Upper lobe of left lung (tissue), 6 donors: ENCODE measurements around the gene EHD2. TPM values are rescaled to one million over a fixed set of nuclear protein-coding genes. Genes with fewer than 3 reads are reported as not detected.
"Not testable (repeated sequence)": the region's sequence is repeated elsewhere in the genome, so short reads cannot be mapped to it uniquely, and the experiment has no call there.

Experiments
- ATAC-seq, 2 donors: fragments of 200-7000 bp; cut with Tn5 transposase; one replicate each; pipeline ENCODE4 v1.9.1; 2022; ENCODE audit warnings: mild to moderate bottlenecking in 2 of 2, moderate library complexity in 2 of 2; ENCODE audit not compliant: low FRiP score in 2 of 2
- DNase-seq, 2 donors: peaks; one replicate each; pipeline ENCODE4 v3.0.0-alpha.2; 2019 to 2020
- H3K27ac ChIP-seq, 4 donors: fragments of 200-600 bp; sonication (generic); one replicate each; pipeline ENCODE4 v1.5.1; 2016 to 2019
- H3K27me3 ChIP-seq, 4 donors: fragments of 200-600 bp; sonication (generic); one replicate each; pipeline ENCODE4 v1.5.1; 2017 to 2019
- H3K36me3 ChIP-seq, 4 donors: fragments of 200-600 bp; sonication (generic); one replicate each; pipeline ENCODE4 v1.5.1; 2016 to 2019
- H3K4me1 ChIP-seq, 4 donors: fragments of 200-600 bp; sonication (generic); one replicate each; pipeline ENCODE4 v1.5.1; 2018 to 2019
- H3K4me3 ChIP-seq, 4 donors: fragments of 200-600 bp; sonication (generic); one replicate each; pipeline ENCODE4 v1.5.1; 2017 to 2019; ENCODE audit warnings: mild to moderate bottlenecking in 2 of 4, moderate library complexity in 1 of 4
- H3K9me3 ChIP-seq, 4 donors: fragments of 200-600 bp; sonication (generic); one replicate each; pipeline ENCODE4 v1.5.1; 2018 to 2019
- EP300 ChIP-seq, 4 donors: sonication (generic); formaldehyde crosslinking; IDR thresholded peaks; one replicate each; pipeline ENCODE4 v1.5.1; 2017; ENCODE audit warnings: antibody characterized with exemption in 4 of 4, control low read depth in 2 of 4
- POLR2A ChIP-seq, 4 donors: fragments of 450-650 bp; IDR thresholded peaks; one replicate each; pipeline ENCODE4 v1.5.1; 2016 to 2017; ENCODE audit warnings: antibody characterized with exemption in 4 of 4, mild to moderate bottlenecking in 2 of 4
- POLR2AphosphoS5 ChIP-seq, 2 donors: sonication (generic); formaldehyde crosslinking; IDR thresholded peaks; one replicate each; pipeline ENCODE4 v1.5.1; 2017; ENCODE audit warnings: antibody characterized with exemption in 2 of 2
- WGBS, 2 donors: methylation state at CpG; one replicate each; pipeline ENCODE4 v1.1.5; 2017 to 2018; 5-methylcytosine and 5-hydroxymethylcytosine counted together
- total RNA-seq, 6 donors: library from RNA; depleted of rRNA in 4 of 6; stranded (reverse); fragments of >200 nt in 4 of 6; gene quantifications; one replicate each; pipeline versions ENCODE4 v1.1.0 to v1.2.1, GENCODE V29; 2016 to 2021
- TF ChIP-seq, protein P1 (sequence below), 6 experiments: fragments of 450-650 bp in 4 of 6; fragments of 200-600 bp in 2 of 6; sonication (generic) in 2 of 6; IDR thresholded peaks; one replicate each; pipeline ENCODE4 v1.5.1; 2016 to 2019; ENCODE audit warnings: antibody characterized with exemption in 6 of 6
- donor health status: DM: no; HTN: no; CAD: no; lungs with moderate emphysema.
- donor health status: DM: no; HTN: yes; CAD: no; lungs with severe emphysema.

Gene EHD2
- total RNA-seq, 6 donors from 2014 or later: 80.7 to 426 (median 181) TPM

DNA sequence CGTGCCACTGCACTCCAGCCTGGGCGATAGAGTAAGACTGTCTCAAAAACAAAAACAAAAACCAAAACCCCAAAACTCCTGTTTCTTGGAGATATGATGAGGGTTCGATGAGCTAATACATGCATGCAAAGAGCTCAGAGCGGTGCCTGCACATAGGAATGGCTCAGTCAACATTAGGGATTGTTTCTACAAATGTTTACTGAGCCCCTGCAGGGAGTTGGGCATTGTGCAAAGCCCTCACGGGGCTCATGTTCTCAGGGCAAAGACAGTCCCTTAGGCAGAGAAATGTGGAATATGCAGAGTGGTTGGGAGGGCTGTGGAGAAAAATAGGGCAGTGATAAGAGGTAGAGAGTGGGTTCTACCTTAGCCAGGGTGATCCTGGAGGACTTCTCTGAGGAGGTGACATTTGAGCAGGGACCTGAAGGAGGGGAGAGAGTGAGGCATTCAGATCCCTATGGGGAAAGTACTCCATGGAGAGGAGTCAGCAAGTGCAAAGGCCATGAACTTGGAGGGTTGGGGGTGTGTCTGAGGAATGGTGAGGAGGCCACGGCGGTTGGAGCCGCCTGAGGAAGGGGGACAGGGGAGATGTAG, 1.5 kb upstream of the EHD2 start:
- ATAC-seq (no peak), DNase-seq (no peak)
- Histone ChIP-seq H3K4me3 (no peak overlapping the region), H3K27me3 (no peaks in the 10 kb centered on the region), H3K36me3 (peaks cover 0 to 7% (median 4%) of the 10 kb centered on the region in 4 donors), H3K9me3 (no peaks in the 10 kb centered on the region), H3K4me1 (peaks cover 15 to 16% (median 16%) of the 10 kb centered on the region in 4 donors), H3K27ac (no peak overlapping the region)
- TF ChIP-seq EP300 (IDR thresholded peaks at IDR 0.05) (no peak), POLR2AphosphoS5 (IDR thresholded peaks at IDR 0.05) (no peak), POLR2A (IDR thresholded peaks at IDR 0.05) (no peak)
- TF ChIP-seq, protein P1, sequence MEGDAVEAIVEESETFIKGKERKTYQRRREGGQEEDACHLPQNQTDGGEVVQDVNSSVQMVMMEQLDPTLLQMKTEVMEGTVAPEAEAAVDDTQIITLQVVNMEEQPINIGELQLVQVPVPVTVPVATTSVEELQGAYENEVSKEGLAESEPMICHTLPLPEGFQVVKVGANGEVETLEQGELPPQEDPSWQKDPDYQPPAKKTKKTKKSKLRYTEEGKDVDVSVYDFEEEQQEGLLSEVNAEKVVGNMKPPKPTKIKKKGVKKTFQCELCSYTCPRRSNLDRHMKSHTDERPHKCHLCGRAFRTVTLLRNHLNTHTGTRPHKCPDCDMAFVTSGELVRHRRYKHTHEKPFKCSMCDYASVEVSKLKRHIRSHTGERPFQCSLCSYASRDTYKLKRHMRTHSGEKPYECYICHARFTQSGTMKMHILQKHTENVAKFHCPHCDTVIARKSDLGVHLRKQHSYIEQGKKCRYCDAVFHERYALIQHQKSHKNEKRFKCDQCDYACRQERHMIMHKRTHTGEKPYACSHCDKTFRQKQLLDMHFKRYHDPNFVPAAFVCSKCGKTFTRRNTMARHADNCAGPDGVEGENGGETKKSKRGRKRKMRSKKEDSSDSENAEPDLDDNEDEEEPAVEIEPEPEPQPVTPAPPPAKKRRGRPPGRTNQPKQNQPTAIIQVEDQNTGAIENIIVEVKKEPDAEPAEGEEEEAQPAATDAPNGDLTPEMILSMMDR (IDR thresholded peaks at IDR 0.05): no peak
- 86 to 92% methylated on average over 8 of the region's 8 CpGs for WGBS, 2 donors

GRCh38 chr19:47714339-47714738, 1.1 kb downstream of the EHD2 start:
- Histone ChIP-seq H3K27ac (peak overlapping the region in 3 of 4 donors; percentile 85 to 94 (median 90)), H3K4me1 (peaks cover 35 to 40% (median 39%) of the 10 kb centered on the region in 4 donors), H3K27me3 (no peaks in the 10 kb centered on the region), H3K36me3 (peaks cover 0 to 25% (median 12%) of the 10 kb centered on the region in 4 donors), H3K9me3 (no peaks in the 10 kb centered on the region), H3K4me3 (peak overlapping the region; percentile 7 to 92 (median 69))
- WGBS, 2 donors: 73 to 74% methylated on average over 4 of the region's 4 CpGs
- no peak for DNase-seq
- ATAC-seq: no peak
- TF ChIP-seq POLR2AphosphoS5 (IDR thresholded peaks at IDR 0.05) (no peak), EP300 (IDR thresholded peaks at IDR 0.05) (no peak), POLR2A (IDR thresholded peaks at IDR 0.05) (no peak)
- TF ChIP-seq, protein P1 (IDR thresholded peaks at IDR 0.05): no peak

DNA sequence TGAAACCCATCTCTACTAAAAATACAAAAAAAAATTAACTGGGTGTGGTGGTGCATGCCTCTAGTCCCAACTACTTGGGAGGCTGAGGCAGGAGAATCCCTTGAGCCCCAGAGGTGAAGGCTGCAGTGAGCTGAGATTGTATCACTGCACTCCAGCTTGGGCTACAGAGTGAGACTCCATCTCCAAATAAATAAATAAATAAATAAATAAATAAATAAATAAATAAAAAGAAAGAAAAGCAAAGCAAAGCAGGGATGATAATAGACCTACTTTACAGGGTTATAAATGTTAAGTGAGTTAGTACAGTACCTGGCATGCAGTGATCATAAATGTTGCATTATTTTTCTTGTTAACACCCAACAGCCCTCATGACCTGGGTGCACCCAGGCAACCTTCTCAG, 1.6 kb downstream of the EHD2 start:
- Histone ChIP-seq H3K36me3 (peaks cover 0 to 25% (median 12%) of the 10 kb centered on the region in 4 donors), H3K4me1 (peaks cover 40 to 46% (median 44%) of the 10 kb centered on the region in 4 donors), H3K27ac (peak overlapping the region in 3 of 4 donors; percentile 85 to 94 (median 90)), H3K4me3 (peak overlapping the region in 3 of 4 donors; percentile 53 to 92 (median 85))
- DNase-seq, H3K9me3 ChIP-seq, H3K27me3 ChIP-seq, ATAC-seq: not testable (repeated sequence)

DNA sequence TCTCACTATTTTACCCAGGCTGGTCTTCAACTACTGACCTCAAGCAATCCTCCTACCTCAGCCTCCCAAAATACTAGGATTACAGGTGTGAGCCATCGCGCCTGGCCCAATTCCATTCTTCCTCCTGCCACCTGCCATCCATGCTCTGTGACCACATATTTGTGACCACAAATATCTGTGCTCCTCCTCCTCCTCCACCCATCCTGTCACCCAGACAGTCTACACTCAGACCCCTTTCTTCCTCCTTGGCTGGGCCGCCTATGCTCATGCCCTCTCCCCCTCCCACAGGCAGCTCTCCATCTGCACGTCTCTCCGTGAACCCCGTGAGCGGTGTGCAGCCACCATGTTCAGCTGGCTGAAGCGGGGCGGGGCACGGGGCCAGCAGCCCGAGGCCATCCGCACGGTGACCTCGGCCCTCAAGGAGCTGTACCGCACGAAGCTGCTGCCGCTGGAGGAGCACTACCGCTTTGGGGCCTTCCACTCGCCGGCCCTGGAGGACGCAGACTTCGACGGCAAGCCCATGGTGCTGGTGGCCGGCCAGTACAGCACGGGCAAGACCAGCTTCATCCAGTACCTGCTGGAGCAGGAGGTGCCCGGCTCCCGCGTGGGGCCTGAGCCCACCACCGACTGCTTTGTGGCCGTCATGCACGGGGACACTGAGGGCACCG, 3.2 kb downstream of the EHD2 start:
- DNase-seq: peak in 1 of 2 donors; percentile 79
- H3K27ac ChIP-seq: peak overlapping the region in 3 of 4 donors; percentile 61 to 89 (median 76)
- H3K4me3 ChIP-seq: peak overlapping the region in 2 of 4 donors; percentile 4 to 28
- H3K4me1 ChIP-seq: peaks cover 50 to 59% (median 54%) of the 10 kb centered on the region in 4 donors
- no peaks in the 10 kb centered on the region for H3K9me3 ChIP-seq
- no peaks in the 10 kb centered on the region for H3K27me3 ChIP-seq
- ATAC-seq: no peak
- WGBS, 2 donors: 77 to 82% methylated on average over 14 to 24 of the region's 32 CpGs
- H3K36me3 ChIP-seq: peaks cover 0 to 30% (median 12%) of the 10 kb centered on the region in 4 donors
- TF ChIP-seq EP300 (IDR thresholded peaks at IDR 0.05) (no peak), POLR2A (IDR thresholded peaks at IDR 0.05) (no peak), POLR2AphosphoS5 (IDR thresholded peaks at IDR 0.05) (no peak)
- TF ChIP-seq, protein P1 (IDR thresholded peaks at IDR 0.05): no peak

DNA sequence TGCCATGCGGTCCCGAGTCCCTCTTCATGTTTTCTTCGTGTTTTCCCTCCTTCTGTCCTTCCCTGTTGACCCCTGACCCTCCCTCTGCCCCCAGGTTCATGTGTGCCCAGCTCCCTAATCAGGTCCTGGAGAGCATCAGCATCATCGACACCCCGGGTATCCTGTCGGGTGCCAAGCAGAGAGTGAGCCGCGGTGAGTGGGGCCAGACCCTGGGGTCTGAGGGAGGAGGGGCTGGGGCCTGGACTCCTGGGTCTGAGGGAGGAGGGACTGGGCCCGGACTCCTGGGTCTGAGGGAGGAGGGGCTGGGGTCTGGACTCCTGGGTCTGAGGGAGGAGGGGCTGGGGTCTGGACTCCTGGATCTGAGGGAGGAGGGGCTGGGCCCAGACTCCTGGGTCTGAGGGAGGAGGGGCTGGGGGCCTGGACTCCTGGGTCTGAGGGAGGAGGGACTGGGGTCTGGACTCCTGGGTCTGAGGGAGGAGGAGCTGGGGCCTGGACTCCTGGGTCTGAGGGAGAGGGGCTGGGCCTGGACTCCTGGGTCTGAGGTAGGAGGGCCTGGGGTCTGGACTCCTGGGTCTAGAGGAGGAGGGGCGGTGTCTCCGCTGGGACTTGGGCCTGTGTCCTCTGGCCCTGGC, 5.3 kb downstream of the EHD2 start:
- not testable (repeated sequence) for H3K9me3 ChIP-seq, DNase-seq, ATAC-seq, H3K27me3 ChIP-seq
- WGBS, 2 donors: 60 to 78% methylated on average over 10 of the region's 11 CpGs
- H3K4me3 ChIP-seq: peak overlapping the region in 1 of 4 donors; percentile 30
- H3K4me1 ChIP-seq: peaks cover 53 to 68% (median 61%) of the 10 kb centered on the region in 4 donors
- peak overlapping the region; percentile 75 to 89 (median 88) for H3K27ac ChIP-seq
- H3K36me3 ChIP-seq: peaks cover 0 to 38% (median 12%) of the 10 kb centered on the region in 4 donors
